Heart left ventricle (tissue), 16 donors: ENCODE results near the gene CCNJL. TPM values are rescaled to one million over a fixed set of nuclear protein-coding genes. Genes with fewer than 3 reads are reported as not detected.

Source experiments
- ATAC-seq, 4 donors: fragments of 200-7000 bp; cut with Tn5 transposase; one replicate each; pipeline ENCODE4 v1.9.1; 2020 to 2022; ENCODE audit warnings: moderate library complexity in 4 of 4, mild to moderate bottlenecking in 3 of 4, moderate number of reproducible peaks in 1 of 4
- DNase-seq, 5 donors: peaks; one replicate each; pipeline ENCODE4 v3.0.0-alpha.2; 2020
- H3K27ac ChIP-seq, 12 donors: fragments of 200-600 bp; sonication (generic) in 4 of 12; one replicate each; pipeline versions ENCODE4 v1.5.0 to v1.8.0; 2016 to 2022; ENCODE audit warnings: mild to moderate bottlenecking in 2 of 12
- H3K27me3 ChIP-seq, 9 donors: fragments of 200-600 bp; sonication (generic) in 2 of 9; one replicate each; pipeline versions ENCODE4 v1.5.1 to v1.8.0; 2016 to 2022; ENCODE audit warnings: mild to moderate bottlenecking in 3 of 9
- H3K36me3 ChIP-seq, 9 donors: fragments of 200-600 bp; sonication (generic) in 2 of 9; one replicate each; pipeline versions ENCODE4 v1.5.0 to v1.8.0; 2018 to 2022; ENCODE audit warnings: mild to moderate bottlenecking in 2 of 9
- H3K4me1 ChIP-seq, 12 donors: fragments of 200-600 bp; sonication (generic) in 4 of 12; one replicate each; pipeline versions ENCODE4 v1.5.0 to v1.8.0; 2016 to 2022; ENCODE audit warnings: mild to moderate bottlenecking in 3 of 12
- H3K4me3 ChIP-seq, 12 donors: fragments of 200-600 bp; sonication (generic) in 4 of 12; one replicate each; pipeline versions ENCODE4 v1.5.0 to v1.8.0; 2017 to 2022; ENCODE audit warnings: mild to moderate bottlenecking in 9 of 12, moderate library complexity in 4 of 12
- H3K9me3 ChIP-seq, 12 donors: fragments of 200-600 bp; sonication (generic) in 4 of 12; one replicate each; pipeline versions ENCODE4 v1.5.0 to v1.8.0; 2016 to 2022; ENCODE audit warnings: mild to moderate bottlenecking in 1 of 12
- CTCF ChIP-seq, 12 donors: fragments of 200-600 bp; sonication (generic) in 4 of 12; IDR thresholded peaks; one replicate each; pipeline versions ENCODE4 v1.5.0 to v1.8.0; 2018 to 2022; ENCODE audit warnings: antibody characterized with exemption in 12 of 12, mild to moderate bottlenecking in 5 of 12
- POLR2A ChIP-seq, 2 donors: fragments of 450-650 bp; IDR thresholded peaks; one replicate each; pipeline ENCODE4 v1.6.1; 2017; ENCODE audit warnings: antibody characterized with exemption in 2 of 2, mild to moderate bottlenecking in 2 of 2, moderate library complexity in 2 of 2
- WGBS, 4 donors: extraction: QIAGEN DNeasy Blood & Tissue Kit in 2 of 4; methylation state at CpG; one replicate each; pipeline versions ENCODE4 v1.1.5 to v1.1.7; 2013 to 2018; 5-methylcytosine and 5-hydroxymethylcytosine counted together
- intact Hi-C, 10 donors: fragments of 100-400 bp; cut with DNase I; formaldehyde crosslinking; loops; one replicate each; pipeline versions ENCODE4 v1.11.1 to v1.14.2; 2022
- polyA plus RNA-seq, 2 donors: library from polyadenylated mRNA; stranded (reverse); fragments of 200-250 nt; gene quantifications; one replicate each; pipeline ENCODE4 v1.2.3, GENCODE V29; 2013
- total RNA-seq, 9 donors: library from RNA; depleted of rRNA in 2 of 9; stranded (reverse); fragments of >200 nt in 2 of 9; fragmentation: NEBNext Ultra II Directional in 3 of 9; extraction: Animal tissue kit (Norgen Biotek cat#: 25700) in 3 of 9; gene quantifications; one replicate each; pipeline versions ENCODE4 v1.1.0 to v1.2.4, GENCODE V29; 2016 to 2023
- donor health status: ischemic (EF 13 %, LVEDD 7.1; RV severe dilation, severe dysfunction).
- donor health status: healthy with polysubstance abuse.
- donor health status: DM: no; HTN: yes; CAD: no.
- donor health status: DM: no; HTN: no; CAD: no.
- donor health status: ischemic (EF 25% LVEDD 6.9; RV normal size, moderate dysfunction).
- donor health status: ischemic (EF 25% LVEDD 5.7; RV mildly dilated, moderate dysfunction).
- donor health status: healthy.
- donor health status: DM: yes; HTN: yes; CAD: no.
- donor health status: ischemic (EF 35%, LVEDD 5.7; RV mildly dilated, moderate dysfunction).
- donor health status: nonischemic (EF 11% LVEDD 7.7; RV severe dilation, severe dysfunction).
- donor health status: DM: yes; HTN: yes; CAD: no.
- donor health status: PGD.
- donor health status: ischemic (EF 29% LVEDD 5.4; RV normal size, mild dysfunction).
- donor health status: nonischemic (EF 23%, LVEDD 6.1; RV moderate dilation, normal function).

Gene CCNJL
- total and polyA plus RNA-seq, 11 donors = 3.5 to 12.4 (median 7.2) TPM

GRCh38 chr5:160266752-160267345 lies 45.5 kb downstream of the CCNJL start:
- intact Hi-C loops = loop anchor here in 3 of 10 donors (5.0 kb wide), 1 partner anchor 45 kb away; the partner anchor contains the start of gene CCNJL (in 3 of the 3)
- H3K27ac ChIP-seq = no peak overlapping the region
- no peaks in the 10 kb centered on the region for H3K36me3 ChIP-seq
- H3K4me3 ChIP-seq = no peak overlapping the region
- peaks cover 0 to 55% (median 42%) of the 10 kb centered on the region in 12 donors for H3K4me1 ChIP-seq
- no peaks in the 10 kb centered on the region for H3K9me3 ChIP-seq
- no peak for TF ChIP-seq POLR2A (IDR thresholded peaks at IDR 0.05)
- TF ChIP-seq CTCF (IDR thresholded peaks at IDR 0.05) = no peak
- WGBS, 4 donors = 78 to 85% (median 83%) methylated on average over 9 of the region's 9 CpGs
- ATAC-seq (no peak), DNase-seq (no peak)
- H3K27me3 ChIP-seq = no peaks in the 10 kb centered on the region

GRCh38 chr5:160266044-160266443 lies 46.3 kb downstream of the CCNJL start:
- H3K27me3 ChIP-seq = no peaks in the 10 kb centered on the region
- WGBS, 4 donors = 93 to 97% (median 97%) methylated on average over 5 of the region's 5 CpGs
- no peak overlapping the region for H3K4me3 ChIP-seq
- ATAC-seq (no peak), DNase-seq (no peak)
- no peak for TF ChIP-seq POLR2A (IDR thresholded peaks at IDR 0.05)
- TF ChIP-seq CTCF (IDR thresholded peaks at IDR 0.05) = no peak
- H3K9me3 ChIP-seq = no peaks in the 10 kb centered on the region
- H3K36me3 ChIP-seq = no peaks in the 10 kb centered on the region
- H3K27ac ChIP-seq = no peak overlapping the region
- intact Hi-C loops = loop anchor here in 3 of 10 donors (5.0 kb wide), 1 partner anchor 46 kb away; the partner anchor contains the start of gene CCNJL (in 3 of the 3)
- H3K4me1 ChIP-seq = peaks cover 0 to 55% (median 44%) of the 10 kb centered on the region in 12 donors

GRCh38 chr5:160263326-160263855 lies 49.0 kb downstream of the CCNJL start:
- Histone ChIP-seq H3K36me3 (peaks cover 0 to 13% (median 0%) of the 10 kb centered on the region in 9 donors), H3K4me1 (peaks cover 0 to 38% (median 26%) of the 10 kb centered on the region in 12 donors), H3K9me3 (no peaks in the 10 kb centered on the region), H3K27ac (no peak overlapping the region), H3K27me3 (no peaks in the 10 kb centered on the region), H3K4me3 (no peak overlapping the region)
- no peak for TF ChIP-seq CTCF (IDR thresholded peaks at IDR 0.05)
- TF ChIP-seq POLR2A (IDR thresholded peaks at IDR 0.05) = no peak
- DNase-seq = no peak
- no peak for ATAC-seq
- 62 to 70% (median 68%) methylated on average over 4 of the region's 4 CpGs for WGBS, 4 donors
- intact Hi-C loops = loop anchor here in 1 of 10 donors (5.0 kb wide), 1 partner anchor 49 kb away; the partner anchor contains the start of gene CCNJL
